H7 (cell line): ENCODE results near the gene TMEM80. TPM values are rescaled to one million over a fixed set of nuclear protein-coding genes. Genes with fewer than 3 reads are reported as not detected.
A peak's percentile ranks its signal among the peaks of the same experiment; 100 is the strongest.
"Not testable (repeated sequence)": the region's sequence is repeated elsewhere in the genome, so short reads cannot be mapped to it uniquely, and the experiment has no call there.

ENCODE experiments used
- DNase-seq: peaks from one replicate; pipeline ENCODE4 v3.0.0; 2012
- H3K27me3 ChIP-seq: 2 replicates; pipeline ENCODE4 v1.6.0; 2011; ENCODE audit warnings: mild to moderate bottlenecking, low read length; ENCODE audit not compliant: control insufficient read depth, insufficient read depth
- H3K36me3 ChIP-seq: replicated peaks from 2 replicates; pipeline ENCODE4 v1.5.1; 2011; ENCODE audit warnings: low read length; ENCODE audit not compliant: control insufficient read depth, insufficient read depth
- H3K4me3 ChIP-seq: 2 replicates; pipeline ENCODE4 v1.5.1; 2011; ENCODE audit warnings: low read depth, mild to moderate bottlenecking, control low read depth, low read length, moderate library complexity; ENCODE audit not compliant: insufficient read depth
- total RNA-seq: library from RNA; depleted of rRNA; stranded (reverse); fragments of >200 nt; shearing (Covaris generic); gene quantifications from 2 replicates; pipeline ENCODE4 v1.2.3, GENCODE V29; 2014; rRNA removed

TMEM80 gene
- total RNA-seq: 27.0 and 36.0 TPM in 2 replicates

- Histone ChIP-seq H3K36me3 (no peaks in the 10 kb centered on the region; the same call in 1 of the 2 replicates), H3K27me3 (no peaks in the 10 kb centered on the region), H3K4me3 (peak within 1 kb of the TSS; percentile 89)
- DNase-seq: peak; percentile 96
Measured at GRCh38 chr11:695538-696248, at the start of gene TMEM80. Gene TMEM80 (plus strand): TSS chr11:695816. CDS start chr11:695828, 12 bp downstream.

- Histone ChIP-seq H3K27me3 (no peaks in the 10 kb centered on the region), H3K4me3 (no peak overlapping the region), H3K36me3 (no peaks in the 10 kb centered on the region)
- DNase-seq: peak; percentile 55
Measured at GRCh38 chr11:646214-646613, 49.4 kb upstream of the TMEM80 start.

GRCh38 chr11:647672-648158, 47.9 kb upstream of the TMEM80 start:
- not testable (repeated sequence) for DNase-seq

GRCh38 chr11:650482-650881, 45.1 kb upstream of the TMEM80 start:
- H3K27me3 ChIP-seq: no peaks in the 10 kb centered on the region
- no peak overlapping the region for H3K4me3 ChIP-seq
- no peak for DNase-seq
- no peaks in the 10 kb centered on the region; the same call in none of the 2 replicates for H3K36me3 ChIP-seq

More at GRCh38 chr11:647672-648158, 47.9 kb upstream of the TMEM80 start:
- not testable (repeated sequence) for H3K4me3 ChIP-seq, H3K36me3 ChIP-seq, H3K27me3 ChIP-seq

- not testable (repeated sequence) for H3K36me3 ChIP-seq, H3K27me3 ChIP-seq, DNase-seq, H3K4me3 ChIP-seq
Measured at GRCh38 chr11:653136-653535, 42.5 kb upstream of the TMEM80 start.

- H3K27me3 ChIP-seq: no peaks in the 10 kb centered on the region
- H3K4me3 ChIP-seq: no peak overlapping the region
- no peak for DNase-seq
- no peaks in the 10 kb centered on the region; the same call in none of the 2 replicates for H3K36me3 ChIP-seq
Measured at GRCh38 chr11:653837-654236, 41.8 kb upstream of the TMEM80 start.

- DNase-seq, H3K36me3 ChIP-seq: not testable (repeated sequence)
Measured at GRCh38 chr11:654444-654843, 41.2 kb upstream of the TMEM80 start.

GRCh38 chr11:655036-655726, 40.4 kb upstream of the TMEM80 start:
- H3K36me3 ChIP-seq: peaks cover 2% of the 10 kb centered on the region
- DNase-seq: no peak
- no peaks in the 10 kb centered on the region for H3K27me3 ChIP-seq
- H3K4me3 ChIP-seq: no peak overlapping the region

More at GRCh38 chr11:654444-654843, 41.2 kb upstream of the TMEM80 start:
- not testable (repeated sequence) for H3K27me3 ChIP-seq, H3K4me3 ChIP-seq

GRCh38 chr11:656426-656825, 39.2 kb upstream of the TMEM80 start:
- H3K36me3 ChIP-seq: peaks cover 2% of the 10 kb centered on the region
- DNase-seq: peak; percentile 41
- no peak overlapping the region for H3K4me3 ChIP-seq
- H3K27me3 ChIP-seq: no peaks in the 10 kb centered on the region

GRCh38 chr11:656866-657265, 38.8 kb upstream of the TMEM80 start:
- Histone ChIP-seq H3K27me3 (no peaks in the 10 kb centered on the region), H3K36me3 (peaks cover 2% of the 10 kb centered on the region), H3K4me3 (no peak overlapping the region)
- DNase-seq: peak; percentile 26

GRCh38 chr11:657691-658126, 37.9 kb upstream of the TMEM80 start:
- DNase-seq: peak; percentile 30
- peaks cover 2% of the 10 kb centered on the region for H3K36me3 ChIP-seq
- no peaks in the 10 kb centered on the region for H3K27me3 ChIP-seq
- no peak overlapping the region for H3K4me3 ChIP-seq

- Histone ChIP-seq H3K36me3 (peaks cover 4% of the 10 kb centered on the region; the same call in 1 of the 2 replicates), H3K27me3 (no peaks in the 10 kb centered on the region), H3K4me3 (no peak overlapping the region)
- DNase-seq: peak; percentile 57
Measured at GRCh38 chr11:659532-660085, 36.0 kb upstream of the TMEM80 start.

GRCh38 chr11:660281-660680, 35.3 kb upstream of the TMEM80 start:
- no peaks in the 10 kb centered on the region for H3K27me3 ChIP-seq
- H3K4me3 ChIP-seq: no peak overlapping the region
- peaks cover 4% of the 10 kb centered on the region; the same call in 1 of the 2 replicates for H3K36me3 ChIP-seq
- DNase-seq: peak; percentile 61

GRCh38 chr11:660681-661444, 34.8 kb upstream of the TMEM80 start:
- no peaks in the 10 kb centered on the region for H3K27me3 ChIP-seq
- H3K4me3 ChIP-seq: no peak overlapping the region
- peaks cover 6% of the 10 kb centered on the region for H3K36me3 ChIP-seq
- DNase-seq: peak; percentile 35
